Activated naive CD4-positive, alpha-beta T cell treated with anti-CD3 and anti-CD28 coated beads, Interleukin-2, amount 50 U/mL, for 24 hours (primary cell): ENCODE results near the gene NUP133.
"Not testable (repeated sequence)": the region's sequence is repeated elsewhere in the genome, so short reads cannot be mapped to it uniquely, and the experiment has no call there.

ENCODE experiments used
- H3K27ac Mint-ChIP-seq: one replicate; pipeline ENCODE4 v1.8.0; 2021; ENCODE audit warnings: mild to moderate bottlenecking, mixed read lengths
- H3K27me3 Mint-ChIP-seq: one replicate; pipeline ENCODE4 v1.8.0; 2021; ENCODE audit warnings: mixed read lengths
- H3K36me3 Mint-ChIP-seq: one replicate; pipeline ENCODE4 v1.8.0; 2021; ENCODE audit warnings: mixed read lengths
- H3K4me1 Mint-ChIP-seq: one replicate; pipeline ENCODE4 v1.8.0; 2021; ENCODE audit warnings: mixed read lengths
- H3K4me3 Mint-ChIP-seq: one replicate; pipeline ENCODE4 v1.8.0; 2021; ENCODE audit warnings: mild to moderate bottlenecking, mixed read lengths
- H3K9me3 Mint-ChIP-seq: one replicate; pipeline ENCODE4 v1.8.0; 2021; ENCODE audit warnings: mixed read lengths

The NUP133 gene

DNA sequence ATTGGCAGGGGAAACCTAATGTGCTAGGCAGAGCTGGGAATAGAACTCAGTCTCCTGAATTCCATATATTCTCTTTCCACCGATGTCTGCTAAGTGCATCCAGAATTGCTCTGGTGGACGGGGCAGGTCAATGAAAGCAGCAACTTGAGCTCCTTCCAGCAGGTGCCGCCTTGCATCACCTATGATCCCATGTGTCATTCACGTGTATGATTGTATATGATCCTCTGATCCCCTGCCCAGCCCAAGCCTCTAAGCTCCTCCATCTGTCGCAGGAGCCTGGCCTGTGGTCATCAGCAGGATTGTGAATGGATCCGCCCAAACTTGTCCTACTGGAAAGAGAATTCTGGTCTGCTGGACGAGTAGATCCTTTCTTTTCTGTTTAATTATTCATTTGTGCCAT, 87.4 kb downstream of the NUP133 start:
- Mint-ChIP-seq H3K4me3 (no peak overlapping the region), H3K9me3 (peaks cover 4% of the 10 kb centered on the region), H3K27ac (no peak overlapping the region), H3K27me3 (peaks cover 13% of the 10 kb centered on the region), H3K36me3 (peaks cover 3% of the 10 kb centered on the region), H3K4me1 (no peaks in the 10 kb centered on the region)

GRCh38 chr1:229420224-229420623, 87.9 kb downstream of the NUP133 start:
- H3K36me3 Mint-ChIP-seq = peaks cover 3% of the 10 kb centered on the region
- no peak overlapping the region for H3K4me3 Mint-ChIP-seq
- H3K27ac Mint-ChIP-seq = no peak overlapping the region
- peaks cover 10% of the 10 kb centered on the region for H3K27me3 Mint-ChIP-seq
- H3K4me1 Mint-ChIP-seq = no peaks in the 10 kb centered on the region
- H3K9me3 Mint-ChIP-seq = peaks cover 4% of the 10 kb centered on the region

DNA sequence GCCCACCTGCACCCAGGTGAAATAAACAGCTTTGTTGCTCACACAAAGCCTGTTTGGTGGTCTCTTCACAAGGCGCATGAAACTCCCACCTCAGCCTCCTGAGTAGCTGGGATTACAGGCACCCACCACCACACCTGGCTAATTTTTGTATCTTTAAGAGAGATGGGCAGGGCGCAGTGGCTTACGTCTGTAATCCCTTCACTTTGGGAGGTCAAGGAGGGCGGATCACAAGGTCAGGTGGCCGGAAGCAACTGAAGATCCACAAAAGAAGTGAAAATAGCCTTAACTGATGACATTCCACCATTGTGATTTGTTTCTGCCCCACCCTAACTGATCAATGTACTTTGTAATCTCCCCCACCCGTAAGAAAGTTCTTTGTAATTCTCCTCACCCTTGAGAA, 89.6 kb downstream of the NUP133 start:
- H3K4me1 Mint-ChIP-seq, H3K27me3 Mint-ChIP-seq, H3K4me3 Mint-ChIP-seq, H3K9me3 Mint-ChIP-seq, H3K27ac Mint-ChIP-seq, H3K36me3 Mint-ChIP-seq: not testable (repeated sequence)

- H3K4me3 Mint-ChIP-seq, H3K27ac Mint-ChIP-seq, H3K4me1 Mint-ChIP-seq, H3K9me3 Mint-ChIP-seq, H3K36me3 Mint-ChIP-seq: not testable (repeated sequence)
- H3K27me3 Mint-ChIP-seq = peaks cover 32% of the 10 kb centered on the region
These were observed 95.3 kb downstream of the NUP133 start for GRCh38 chr1:229412810-229413209.

DNA sequence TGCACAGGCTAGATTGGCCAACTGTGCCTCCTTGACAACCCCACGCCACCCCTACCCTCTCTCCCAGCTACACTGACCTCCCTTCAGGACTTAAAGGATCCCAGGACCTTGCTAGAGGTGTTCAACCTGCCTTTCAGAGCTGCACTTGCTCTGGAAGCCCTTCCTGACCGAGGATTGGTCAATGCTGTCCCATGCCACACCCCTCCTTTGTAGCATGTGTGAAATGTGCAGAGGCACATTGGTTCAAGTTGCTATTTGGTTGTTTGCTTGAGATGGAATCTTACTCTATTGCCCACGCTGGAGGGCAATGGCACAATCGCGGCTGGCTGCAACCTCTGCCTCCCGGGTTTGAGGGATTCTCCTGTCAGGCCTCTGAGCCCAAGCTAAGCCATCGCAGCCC, 96.1 kb downstream of the NUP133 start:
- Mint-ChIP-seq H3K4me1 (peaks cover 11% of the 10 kb centered on the region), H3K27me3 (peaks cover 35% of the 10 kb centered on the region), H3K27ac (no peak overlapping the region), H3K36me3 (no peaks in the 10 kb centered on the region), H3K4me3 (no peak overlapping the region), H3K9me3 (no peaks in the 10 kb centered on the region)

DNA sequence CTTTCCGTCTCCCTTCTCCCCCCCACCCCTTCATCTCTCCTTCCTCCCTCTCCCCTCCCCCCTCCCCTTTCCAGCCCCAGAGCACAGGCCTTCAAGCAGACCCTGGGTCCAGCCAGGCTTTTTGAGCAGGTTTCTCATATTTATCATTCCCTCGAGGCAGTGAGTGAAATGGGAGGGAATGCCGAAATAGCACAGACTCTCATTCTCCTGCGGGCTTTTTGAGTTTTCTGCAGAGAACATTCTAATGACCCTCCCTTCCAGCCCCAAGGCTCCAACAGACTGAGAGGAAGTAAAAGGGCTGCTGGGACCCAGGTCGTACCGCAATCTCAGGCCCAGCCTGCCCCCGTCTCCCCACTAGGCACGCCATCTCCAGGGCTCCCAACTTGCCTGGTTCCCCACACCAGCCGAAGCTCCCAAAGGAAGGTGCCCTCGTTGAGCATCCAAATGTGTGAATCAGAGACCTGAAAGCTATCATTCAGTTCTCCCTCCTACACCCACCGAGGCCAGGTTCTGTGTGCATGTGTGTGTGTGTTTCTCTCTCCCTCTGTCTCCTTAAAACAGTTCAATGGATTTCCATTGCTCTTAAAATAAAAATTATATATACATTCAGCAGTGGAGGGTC, 96.6 kb downstream of the NUP133 start:
- H3K4me3 Mint-ChIP-seq = no peak overlapping the region
- H3K27ac Mint-ChIP-seq = no peak overlapping the region
- no peaks in the 10 kb centered on the region for H3K36me3 Mint-ChIP-seq
- peaks cover 39% of the 10 kb centered on the region for H3K27me3 Mint-ChIP-seq
- peaks cover 14% of the 10 kb centered on the region for H3K4me1 Mint-ChIP-seq
- H3K9me3 Mint-ChIP-seq = no peaks in the 10 kb centered on the region

GRCh38 chr1:229410692-229411433, 97.3 kb downstream of the NUP133 start:
- Mint-ChIP-seq H3K27ac (no peak overlapping the region), H3K9me3 (no peaks in the 10 kb centered on the region), H3K36me3 (no peaks in the 10 kb centered on the region), H3K4me3 (no peak overlapping the region), H3K27me3 (peaks cover 39% of the 10 kb centered on the region), H3K4me1 (peaks cover 14% of the 10 kb centered on the region)

GRCh38 chr1:229410370-229410691, 97.8 kb downstream of the NUP133 start:
- Mint-ChIP-seq H3K4me3 (no peak overlapping the region), H3K27me3 (peaks cover 44% of the 10 kb centered on the region), H3K27ac (no peak overlapping the region), H3K9me3 (no peaks in the 10 kb centered on the region), H3K36me3 (no peaks in the 10 kb centered on the region), H3K4me1 (peaks cover 14% of the 10 kb centered on the region)

GRCh38 chr1:229409616-229410369, 98.3 kb downstream of the NUP133 start:
- Mint-ChIP-seq H3K36me3 (no peaks in the 10 kb centered on the region), H3K9me3 (no peaks in the 10 kb centered on the region), H3K4me3 (no peak overlapping the region), H3K4me1 (peaks cover 14% of the 10 kb centered on the region), H3K27ac (no peak overlapping the region), H3K27me3 (peaks cover 47% of the 10 kb centered on the region)

GRCh38 chr1:229408458-229409037, 99.6 kb downstream of the NUP133 start:
- H3K9me3 Mint-ChIP-seq = no peaks in the 10 kb centered on the region
- peaks cover 14% of the 10 kb centered on the region for H3K4me1 Mint-ChIP-seq
- no peak overlapping the region for H3K27ac Mint-ChIP-seq
- H3K4me3 Mint-ChIP-seq = no peak overlapping the region
- H3K27me3 Mint-ChIP-seq = peaks cover 44% of the 10 kb centered on the region
- no peaks in the 10 kb centered on the region for H3K36me3 Mint-ChIP-seq

DNA sequence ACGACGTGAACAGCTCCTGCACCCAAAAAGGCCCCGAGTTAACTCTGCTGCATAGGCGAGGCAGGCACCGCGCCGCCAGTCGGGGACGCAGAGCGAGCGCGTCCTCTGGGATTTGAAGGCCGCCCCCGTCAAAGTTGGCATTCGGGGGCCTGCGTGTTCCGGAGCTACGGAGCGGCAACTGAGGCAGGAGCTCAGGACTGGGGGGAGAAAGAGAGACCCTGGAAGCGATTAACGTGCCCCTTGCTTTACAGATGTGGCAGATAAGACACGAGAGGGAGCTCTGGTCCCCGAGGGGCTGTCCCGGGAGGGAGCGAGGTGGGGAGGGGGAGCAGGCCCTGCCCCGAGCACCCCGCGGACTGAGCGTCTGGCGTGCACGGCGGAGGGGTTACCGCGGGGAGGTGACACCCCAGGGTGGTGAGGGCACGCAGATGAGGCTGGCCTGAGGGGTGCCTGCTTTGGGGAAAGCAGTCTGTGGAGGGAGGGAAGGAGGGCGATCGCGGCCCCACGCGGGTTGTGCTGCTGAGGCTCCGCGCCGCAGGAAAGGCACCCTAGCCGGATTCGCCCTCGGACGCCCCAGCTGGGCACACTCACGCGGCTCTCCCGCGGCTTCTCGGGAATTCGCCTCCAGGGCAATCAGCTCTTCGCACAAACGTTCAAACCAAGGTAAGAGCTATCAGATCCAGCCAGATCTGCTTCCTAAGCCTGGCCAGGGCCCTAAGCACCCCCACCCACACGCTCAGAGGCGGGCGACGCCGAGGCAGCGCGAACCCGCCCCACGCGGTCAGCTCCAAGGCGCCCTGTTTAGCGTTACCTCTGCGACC, 100.7 kb downstream of the NUP133 start:
- Mint-ChIP-seq H3K4me1 (peaks cover 14% of the 10 kb centered on the region), H3K4me3 (peak overlapping the region; percentile 77), H3K36me3 (no peaks in the 10 kb centered on the region), H3K9me3 (no peaks in the 10 kb centered on the region), H3K27ac (no peak overlapping the region), H3K27me3 (peaks cover 35% of the 10 kb centered on the region)

- Mint-ChIP-seq H3K36me3 (no peaks in the 10 kb centered on the region), H3K27me3 (peaks cover 38% of the 10 kb centered on the region), H3K4me3 (peak overlapping the region; percentile 77), H3K27ac (no peak overlapping the region), H3K9me3 (no peaks in the 10 kb centered on the region), H3K4me1 (peaks cover 14% of the 10 kb centered on the region)
These were observed 101.3 kb downstream of the NUP133 start for GRCh38 chr1:229406798-229407197.

GRCh38 chr1:229403573-229403972, 104.6 kb downstream of the NUP133 start:
- H3K36me3 Mint-ChIP-seq = no peaks in the 10 kb centered on the region
- no peaks in the 10 kb centered on the region for H3K9me3 Mint-ChIP-seq
- peaks cover 25% of the 10 kb centered on the region for H3K27me3 Mint-ChIP-seq
- H3K4me1 Mint-ChIP-seq = peaks cover 5% of the 10 kb centered on the region
- no peak overlapping the region for H3K4me3 Mint-ChIP-seq
- H3K27ac Mint-ChIP-seq = no peak overlapping the region

GRCh38 chr1:229402993-229403392, 105.1 kb downstream of the NUP133 start:
- peaks cover 23% of the 10 kb centered on the region for H3K27me3 Mint-ChIP-seq
- H3K4me1 Mint-ChIP-seq = peaks cover 5% of the 10 kb centered on the region
- no peak overlapping the region for H3K4me3 Mint-ChIP-seq
- no peak overlapping the region for H3K27ac Mint-ChIP-seq
- H3K36me3 Mint-ChIP-seq = no peaks in the 10 kb centered on the region
- H3K9me3 Mint-ChIP-seq = no peaks in the 10 kb centered on the region

GRCh38 chr1:229402329-229402728, 105.8 kb downstream of the NUP133 start:
- not testable (repeated sequence) for H3K4me1 Mint-ChIP-seq, H3K36me3 Mint-ChIP-seq, H3K4me3 Mint-ChIP-seq, H3K27ac Mint-ChIP-seq, H3K9me3 Mint-ChIP-seq
- H3K27me3 Mint-ChIP-seq = peaks cover 20% of the 10 kb centered on the region
